K562 (cell line): ENCODE data around the gene PAX5.

Experiments
- CEBPZ ChIP-seq: fragments of 150-350 bp; IDR thresholded peaks from 2 replicates; pipeline ENCODE4 v1.6.1; 2014; ENCODE audit warnings: low read depth, mild to moderate bottlenecking, low read length, borderline replicate concordance
- CTCF ChIP-seq, 3 experiments: IDR thresholded peaks in 2 of 3; conservative IDR thresholded peaks in 1 of 3; 2 replicates each; pipeline ENCODE4 v1.5.1; 2011 to 2012; ENCODE audit warnings: low read length in 3 of 3, mild to moderate bottlenecking in 3 of 3, control low read depth in 2 of 3, improper control_type of control experiment in 1 of 3, inconsistent platforms in 1 of 3, low read depth in 1 of 3, mixed read lengths in 1 of 3, moderate library complexity in 1 of 3; ENCODE audit not compliant: insufficient read depth in 2 of 3
- HMBOX1 ChIP-seq: sonication (generic); IDR thresholded peaks from 2 replicates; pipeline ENCODE4 v1.6.1; 2016
- MAZ ChIP-seq, 2 experiments: fragments of 450-650 bp in 1 of 2; sonication (generic) in 1 of 2; formaldehyde crosslinking; IDR thresholded peaks in 1 of 2; conservative IDR thresholded peaks in 1 of 2; 2 replicates each; pipeline versions ENCODE4 v1.4.0 to v1.5.0; 2020; ENCODE audit warnings: mild to moderate bottlenecking in 1 of 2, missing genetic modification reagents in 1 of 2
- POLR2A ChIP-seq: fragments of 450-650 bp; conservative IDR thresholded peaks from 2 replicates; pipeline ENCODE4 v1.6.1; 2016
- RB1 ChIP-seq: fragments of 450-650 bp; IDR thresholded peaks from 2 replicates; pipeline ENCODE4 v1.6.1; 2017; ENCODE audit warnings: low read depth, mild to moderate bottlenecking
- TARDBP ChIP-seq: fragments of 450-650 bp; IDR thresholded peaks from 2 replicates; pipeline ENCODE4 v1.6.1; 2016
- TF ChIP-seq, protein P1 (sequence below): fragments of 450-650 bp; formaldehyde crosslinking; IDR thresholded peaks from 2 replicates; pipeline ENCODE4 v1.4.0; 2022; ENCODE audit warnings: missing genetic modification characterization

- TF ChIP-seq POLR2A = no peak
- TF ChIP-seq TARDBP = no peak
- TF ChIP-seq, protein P1, sequence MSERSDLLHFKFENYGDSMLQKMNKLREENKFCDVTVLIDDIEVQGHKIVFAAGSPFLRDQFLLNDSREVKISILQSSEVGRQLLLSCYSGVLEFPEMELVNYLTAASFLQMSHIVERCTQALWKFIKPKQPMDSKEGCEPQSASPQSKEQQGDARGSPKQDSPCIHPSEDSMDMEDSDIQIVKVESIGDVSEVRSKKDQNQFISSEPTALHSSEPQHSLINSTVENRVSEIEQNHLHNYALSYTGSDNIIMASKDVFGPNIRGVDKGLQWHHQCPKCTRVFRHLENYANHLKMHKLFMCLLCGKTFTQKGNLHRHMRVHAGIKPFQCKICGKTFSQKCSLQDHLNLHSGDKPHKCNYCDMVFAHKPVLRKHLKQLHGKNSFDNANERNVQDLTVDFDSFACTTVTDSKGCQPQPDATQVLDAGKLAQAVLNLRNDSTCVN (CRISPR knock-in tag) = no peak
- TF ChIP-seq CEBPZ = no peak
- TF ChIP-seq CTCF (IDR thresholded peaks at IDR 0.05 in 2 of 3, conservative IDR thresholded peaks at IDR 0.05 in 1 of 3; ENCODE audit: insufficient read depth in 2 of 3, low read depth in 1 of 3, low read length in 3 of 3) = no peak
- no peak for TF ChIP-seq RB1
- TF ChIP-seq HMBOX1 = no peak
- TF ChIP-seq MAZ (CRISPR knock-in tag; conservative IDR thresholded peaks at IDR 0.05 in 1 of 2, IDR thresholded peaks at IDR 0.05 in 1 of 2) = no peak
Observed at GRCh38 chr9:36911601-36912412, 122.3 kb downstream of the PAX5 start.
